PC-3 (cell line): ENCODE measurements around the gene GALNTL6. TPM values are rescaled to one million over a fixed set of nuclear protein-coding genes. Genes with fewer than 3 reads are reported as not detected.

Source experiments
- ATAC-seq: fragments of 200-7000 bp; cut with Tn5 transposase; 2 replicates; pipeline ENCODE4 v1.9.1; 2020; ENCODE audit warnings: mild to moderate bottlenecking, moderate library complexity
- BruUV-seq: library from RNA; stranded (reverse); fragments of 400-500 nt; replicated peaks from 2 replicates; lab custom pipeline; 2021; lab: Mats Ljungman, UMichigan
- CTCF ChIA-PET: fragments of 300-600 bp; sonication (Branson Sonifier 250); formaldehyde crosslinking; loops from one replicate; lab custom pipeline; 2022; ENCODE audit warnings: antibody characterized with exemption; lab: Charles Lee
- POLR2A ChIA-PET: fragments of 300-600 bp; sonication (Branson Sonifier 250); formaldehyde crosslinking; loops from one replicate; lab custom pipeline; 2022; ENCODE audit warnings: antibody characterized with exemption; ENCODE audit not compliant: unreplicated experiment; lab: Charles Lee
- DNase-seq: peaks from one replicate; pipeline ENCODE4 v3.0.0-alpha.2; 2015
- H2AFZ ChIP-seq: fragments of 300-600 bp; sonication (generic); 2 replicates; pipeline ENCODE4 v1.6.0; 2016; ENCODE audit warnings: antibody characterized with exemption, low read length
- H3F3A ChIP-seq: fragments of 300-600 bp; sonication (generic); one replicate; pipeline ENCODE4 v1.6.0; 2017; ENCODE audit warnings: antibody characterized with exemption, low read length, control low read depth, mild to moderate bottlenecking; ENCODE audit not compliant: unreplicated experiment
- H3K27ac ChIP-seq: fragments of 300-600 bp; sonication (generic); 2 replicates; pipeline ENCODE4 v1.5.1; 2016; ENCODE audit warnings: mild to moderate bottlenecking, low read length
- H3K27me3 ChIP-seq: fragments of 300-600 bp; sonication (generic); 2 replicates; pipeline ENCODE4 v1.6.1; 2016; ENCODE audit warnings: low read length, mixed read lengths
- H3K36me3 ChIP-seq: fragments of 300-600 bp; sonication (generic); 2 replicates; pipeline ENCODE4 v1.6.1; 2016; ENCODE audit warnings: low read depth, mixed run types, low read length, mixed read lengths
- H3K4me1 ChIP-seq: fragments of 300-600 bp; sonication (generic); 2 replicates; pipeline ENCODE4 v1.5.1; 2016; ENCODE audit warnings: low read length; ENCODE audit not compliant: insufficient read depth
- H3K4me2 ChIP-seq: fragments of 300-600 bp; sonication (generic); 2 replicates; pipeline ENCODE4 v1.6.0; 2016; ENCODE audit warnings: low read length
- H3K4me3 ChIP-seq: fragments of 300-600 bp; sonication (generic); 2 replicates; pipeline ENCODE4 v1.5.1; 2016; ENCODE audit warnings: mild to moderate bottlenecking, low read length, mixed read lengths
- H3K79me2 ChIP-seq: fragments of 300-600 bp; sonication (generic); 2 replicates; pipeline ENCODE4 v1.6.1; 2017; ENCODE audit warnings: low read length, mixed read lengths
- H3K9ac ChIP-seq: fragments of 300-600 bp; sonication (generic); 2 replicates; pipeline ENCODE4 v1.6.0; 2016; ENCODE audit warnings: mild to moderate bottlenecking, low read length
- H3K9me2 ChIP-seq: fragments of 300-600 bp; sonication (generic); replicated peaks from 2 replicates; pipeline ENCODE4 v1.6.1; 2016; ENCODE audit warnings: mixed run types, low read length, mixed read lengths
- H3K9me3 ChIP-seq: fragments of 300-600 bp; sonication (generic); 2 replicates; pipeline ENCODE4 v1.6.1; 2016; ENCODE audit warnings: low read length, mixed read lengths
- H4K20me1 ChIP-seq: fragments of 300-600 bp; sonication (generic); 2 replicates; pipeline ENCODE4 v1.6.1; 2016; ENCODE audit warnings: low read length, mixed read lengths
- CTCF ChIP-seq: fragments of 300-600 bp; sonication (generic); conservative IDR thresholded peaks from 2 replicates; pipeline ENCODE4 v1.5.1; 2017; ENCODE audit warnings: antibody characterized with exemption, low read depth, mild to moderate bottlenecking, low read length
- EZH2 ChIP-seq: fragments of 300-600 bp; sonication (generic); IDR thresholded peaks from one replicate; pipeline ENCODE4 v1.6.1; 2017; ENCODE audit warnings: antibody characterized with exemption, mild to moderate bottlenecking, low read length; ENCODE audit not compliant: unreplicated experiment
- EZH2phosphoT487 ChIP-seq: fragments of 300-600 bp; sonication (generic); IDR thresholded peaks from 2 replicates; pipeline ENCODE4 v1.6.1; 2018; ENCODE audit warnings: mild to moderate bottlenecking, antibody characterized with exemption, low read length, borderline replicate concordance
- intact Hi-C: fragments of 100-400 bp; cut with micrococcal nuclease; formaldehyde crosslinking; loops from 2 replicates; pipeline ENCODE4 v1.9.0; 2023
- total RNA-seq: library from RNA; depleted of rRNA; stranded (reverse); fragments of >200 nt; gene quantifications from 2 replicates; pipeline ENCODE4 v1.2.3, GENCODE V29; 2014

The GALNTL6 gene
- total RNA-seq, 1 experiment from 2014 or later, result not detected

- no TSS peak for BruUV-seq
- H3K4me3 ChIP-seq, result no peak overlapping the region
- H4K20me1 ChIP-seq, result no peaks in the 10 kb centered on the region
Measured at GRCh38 chr4:172826861-172827260, 1013.7 kb downstream of the GALNTL6 start.

GRCh38 chr4:172830295-172830764, 1017.1 kb downstream of the GALNTL6 start:
- Histone ChIP-seq H2AFZ (no peak overlapping the region; the same call in 1 of the 2 replicates), H3K27ac (no peak overlapping the region)
- TF ChIP-seq EZH2phosphoT487, result no peak
- peak; percentile 69 for TF ChIP-seq CTCF

More at GRCh38 chr4:172826861-172827260, 1013.7 kb downstream of the GALNTL6 start:
- no peak overlapping the region for H3K4me2 ChIP-seq
- TF ChIP-seq CTCF (no peak), EZH2phosphoT487 (no peak), EZH2 (no peak)
- no peaks in the 10 kb centered on the region for H3K9me2 ChIP-seq
- no peaks in the 10 kb centered on the region for H3K36me3 ChIP-seq
- no peak for ATAC-seq
- intact Hi-C loops, result loop anchor here (10.0 kb wide), 1 partner anchor 622 kb away; no protein-coding TSS in a partner anchor
- ChIA-PET CTCF (no interaction called here), POLR2A (no interaction called here)
- no peaks in the 10 kb centered on the region for H3F3A ChIP-seq
- 0 out of 2 replicates have a peak overlapping the region, but pooled peaks have one; percentile 40 for H2AFZ ChIP-seq
- peaks cover 6% of the 10 kb centered on the region; the same call in 1 of the 2 replicates for H3K4me1 ChIP-seq
- no peaks in the 10 kb centered on the region for H3K27me3 ChIP-seq
- H3K27ac ChIP-seq, result no peak overlapping the region
- no peak for DNase-seq
- no peaks in the 10 kb centered on the region for H3K9me3 ChIP-seq
- no peaks in the 10 kb centered on the region for H3K79me2 ChIP-seq
- H3K9ac ChIP-seq, result no peak overlapping the region

GRCh38 chr4:172836661-172837060, 1023.5 kb downstream of the GALNTL6 start:
- ChIA-PET POLR2A (no interaction called here), CTCF (no interaction called here)
- intact Hi-C loops, result loop anchor here (10.0 kb wide), 1 partner anchor 418 kb away; no protein-coding TSS in a partner anchor
- no peaks in the 10 kb centered on the region for H3K27me3 ChIP-seq
- H3K9me3 ChIP-seq, result no peaks in the 10 kb centered on the region
- H2AFZ ChIP-seq, result no peak overlapping the region
- no peak overlapping the region for H3K27ac ChIP-seq
- H3F3A ChIP-seq, result no peaks in the 10 kb centered on the region
- no peak overlapping the region for H3K4me3 ChIP-seq
- no peaks in the 10 kb centered on the region for H4K20me1 ChIP-seq
- no peak for DNase-seq
- H3K9ac ChIP-seq, result no peak overlapping the region
- no peaks in the 10 kb centered on the region for H3K4me1 ChIP-seq
- no peaks in the 10 kb centered on the region for H3K36me3 ChIP-seq
- no peaks in the 10 kb centered on the region for H3K9me2 ChIP-seq
- no peak for ATAC-seq
- no peak for TF ChIP-seq EZH2
- no peak for TF ChIP-seq EZH2phosphoT487
- TF ChIP-seq CTCF, result no peak
- no peaks in the 10 kb centered on the region for H3K79me2 ChIP-seq
- BruUV-seq, result no TSS peak
- H3K4me2 ChIP-seq, result no peak overlapping the region

More at GRCh38 chr4:172830295-172830764, 1017.1 kb downstream of the GALNTL6 start:
- no peak overlapping the region for H3K9ac ChIP-seq
- H3K36me3 ChIP-seq, result no peaks in the 10 kb centered on the region
- no peaks in the 10 kb centered on the region for H3F3A ChIP-seq
- ChIA-PET CTCF (interaction anchor here (0.7 kb wide), 1 partner anchor 340 kb away, joined by 17 read pairs; no protein-coding TSS in a partner anchor), POLR2A (no interaction called here)
- H3K79me2 ChIP-seq, result no peaks in the 10 kb centered on the region
- BruUV-seq, result no TSS peak
- H3K27me3 ChIP-seq, result no peaks in the 10 kb centered on the region
- no peaks in the 10 kb centered on the region for H3K9me2 ChIP-seq
- ATAC-seq (no peak), DNase-seq (peak; percentile 62)
- peaks cover 6% of the 10 kb centered on the region; the same call in 1 of the 2 replicates for H3K4me1 ChIP-seq
- no peaks in the 10 kb centered on the region for H4K20me1 ChIP-seq
- intact Hi-C loops, result loop anchor here (1.0 to 10.0 kb wide), 2 partner anchors 234 to 424 kb away; no protein-coding TSS in a partner anchor
- H3K4me2 ChIP-seq, result no peak overlapping the region
- H3K9me3 ChIP-seq, result no peaks in the 10 kb centered on the region
- no peak overlapping the region for H3K4me3 ChIP-seq
